ENCODE data around the gene FUOM. TPM values are rescaled to one million over a fixed set of nuclear protein-coding genes. Genes with fewer than 3 reads are reported as not detected.

The FUOM gene
- total RNA-seq, 1 experiment from 2014 or later: 33.3 TPM

GRCh38 chr10:133326745-133327650 is 30.8 kb downstream of the FUOM start:
- no peaks in the 10 kb centered on the region for H3K79me2 ChIP-seq (ENCODE audit: low read length)
- intact Hi-C loops (cut with micrococcal nuclease): loop anchor here (10.0 kb wide), 1 partner anchor 178 kb away; no protein-coding TSS in a partner anchor
- peaks cover 4% of the 10 kb centered on the region for H3F3A ChIP-seq (ENCODE audit: low read length, unreplicated experiment)
- ChIA-PET POLR2A (ENCODE audit: unreplicated experiment) (no interaction called here), CTCF (interaction anchor here (1.3 kb wide), 1 partner anchor 13 kb away, joined by 4 read pairs; no protein-coding TSS in a partner anchor)
- no peaks in the 10 kb centered on the region for H3K9me3 ChIP-seq (ENCODE audit: low read length)
- H3K27me3 ChIP-seq (ENCODE audit: low read length): peaks cover 11% of the 10 kb centered on the region; the same call in 1 of the 2 replicates
- no peak overlapping the region for H3K4me3 ChIP-seq (ENCODE audit: low read length)
- H2AFZ ChIP-seq (ENCODE audit: low read length): no peak overlapping the region
- TF ChIP-seq EZH2phosphoT487 (IDR thresholded peaks at IDR 0.05; ENCODE audit: borderline replicate concordance, low read length) (no peak), EZH2 (IDR thresholded peaks at IDR 0.05; ENCODE audit: low read length, unreplicated experiment) (no peak), CTCF (conservative IDR thresholded peaks at IDR 0.05; ENCODE audit: low read depth, low read length) (no peak)
- no TSS peak for BruUV-seq (replicated peaks)
- no peaks in the 10 kb centered on the region for H3K9me2 ChIP-seq (replicated peaks; ENCODE audit: low read length)
- peaks cover 15% of the 10 kb centered on the region for H3K4me1 ChIP-seq (ENCODE audit: insufficient read depth, low read length)
- no peaks in the 10 kb centered on the region for H3K36me3 ChIP-seq (ENCODE audit: low read depth, low read length)
- peak; percentile 53 for DNase-seq
- no peak overlapping the region for H3K27ac ChIP-seq (ENCODE audit: low read length)
- ATAC-seq: peak; percentile 34
- H3K9ac ChIP-seq (ENCODE audit: low read length): no peak overlapping the region
- H3K4me2 ChIP-seq (ENCODE audit: low read length): peak overlapping the region; percentile 56
- no peaks in the 10 kb centered on the region for H4K20me1 ChIP-seq (ENCODE audit: low read length)

GRCh38 chr10:133326223-133326551 is 31.6 kb downstream of the FUOM start:
- ChIA-PET CTCF (no interaction called here), POLR2A (ENCODE audit: unreplicated experiment) (no interaction called here)
- peaks cover 11% of the 10 kb centered on the region; the same call in 1 of the 2 replicates for H3K27me3 ChIP-seq (ENCODE audit: low read length)
- H3K4me3 ChIP-seq (ENCODE audit: low read length): no peak overlapping the region
- intact Hi-C loops (cut with micrococcal nuclease): loop anchor here (10.0 kb wide), 1 partner anchor 179 kb away; no protein-coding TSS in a partner anchor
- no peaks in the 10 kb centered on the region for H4K20me1 ChIP-seq (ENCODE audit: low read length)
- no peak overlapping the region for H3K9ac ChIP-seq (ENCODE audit: low read length)
- no TSS peak for BruUV-seq (replicated peaks)
- no peaks in the 10 kb centered on the region for H3K9me3 ChIP-seq (ENCODE audit: low read length)
- H3K4me2 ChIP-seq (ENCODE audit: low read length): no peak overlapping the region
- no peak for TF ChIP-seq EZH2phosphoT487 (IDR thresholded peaks at IDR 0.05; ENCODE audit: borderline replicate concordance, low read length)
- no peak for TF ChIP-seq CTCF (conservative IDR thresholded peaks at IDR 0.05; ENCODE audit: low read depth, low read length)
- no peak for TF ChIP-seq EZH2 (IDR thresholded peaks at IDR 0.05; ENCODE audit: low read length, unreplicated experiment)
- no peak overlapping the region for H2AFZ ChIP-seq (ENCODE audit: low read length)
- no peak for ATAC-seq
- no peaks in the 10 kb centered on the region for H3K79me2 ChIP-seq (ENCODE audit: low read length)
- peaks cover 15% of the 10 kb centered on the region for H3K4me1 ChIP-seq (ENCODE audit: insufficient read depth, low read length)
- H3F3A ChIP-seq (ENCODE audit: low read length, unreplicated experiment): peaks cover 4% of the 10 kb centered on the region
- no peak overlapping the region for H3K27ac ChIP-seq (ENCODE audit: low read length)
- no peaks in the 10 kb centered on the region for H3K9me2 ChIP-seq (replicated peaks; ENCODE audit: low read length)
- H3K36me3 ChIP-seq (ENCODE audit: low read depth, low read length): no peaks in the 10 kb centered on the region
- no peak for DNase-seq
